GM23338 (cell line): ENCODE measurements around the gene NAA30.

Experiments used
- CREB1 ChIP-seq: fragments of 250-450 bp; sonication (Bioruptor Pico); IDR thresholded peaks from 2 replicates; pipeline ENCODE4 v1.5.0; 2020; ENCODE audit warnings: low read depth, mild to moderate bottlenecking, moderate library complexity
- CTCF ChIP-seq, 2 experiments: fragments of 200-600 bp in 1 of 2; sonication (generic) in 1 of 2; conservative IDR thresholded peaks; 2 replicates each; pipeline versions ENCODE4 v1.5.1 to v1.6.1; 2016 to 2017; ENCODE audit warnings: antibody characterized with exemption in 2 of 2, low read depth in 2 of 2, mild to moderate bottlenecking in 2 of 2, moderate library complexity in 1 of 2
- EZH2 ChIP-seq: fragments of 200-600 bp; sonication (generic); IDR thresholded peaks from one replicate; pipeline ENCODE4 v1.8.0; 2017; ENCODE audit warnings: antibody characterized with exemption, mild to moderate bottlenecking, low read depth; ENCODE audit not compliant: unreplicated experiment
- POLR2AphosphoS5 ChIP-seq: IDR thresholded peaks from 2 replicates; pipeline ENCODE4 v1.6.1; 2016; ENCODE audit warnings: antibody characterized with exemption, low read depth

- TF ChIP-seq CREB1 (CRISPR knock-in tag) (no peak), CTCF (conservative IDR thresholded peaks at IDR 0.05; ENCODE audit: low read depth in 2 of 2) (no peak), POLR2AphosphoS5 (no peak), EZH2 (no peak)
These were observed 2.3 kb upstream of the NAA30 start for GRCh38 chr14:57388067-57388466.
